Endothelial cell of umbilical vein (primary cell): ENCODE results near the gene PRLR. TPM values are rescaled to one million over a fixed set of nuclear protein-coding genes. Genes with fewer than 3 reads are reported as not detected.

Source experiments
- BruUV-seq: library from RNA; stranded (reverse); fragments of 400-500 nt; replicated peaks from 2 replicates; lab custom pipeline; 2021; lab: Mats Ljungman, UMichigan
- CTCF ChIA-PET: fragments of 300-600, 350-600 bp; sonication (Branson Sonifier 250); formaldehyde crosslinking; loops from one replicate; lab custom pipeline; 2021; ENCODE audit warnings: antibody characterized with exemption, inconsistent platforms; lab: Charles Lee
- POLR2A ChIA-PET: fragments of 300-600, 350-600 bp; sonication (Branson Sonifier 250); formaldehyde crosslinking; loops from one replicate; lab custom pipeline; 2021; ENCODE audit warnings: antibody characterized with exemption, inconsistent platforms; lab: Charles Lee
- DNase-seq: peaks from one replicate; pipeline ENCODE4 v3.0.0-alpha.2; 2011; ENCODE audit warnings: low read depth, low spot score
- FAIRE-seq: peaks from 2 replicates; lab custom pipeline; 2011; peaks lifted over from hg19 to GRCh38; lab: Jason Lieb, UNC
- H2AFZ ChIP-seq: 2 replicates; pipeline ENCODE4 v1.6.0; 2012; ENCODE audit warnings: low read depth, low read length, control low read depth, inconsistent platforms
- H3K27ac ChIP-seq: 2 replicates; pipeline ENCODE4 v1.5.1; 2011; ENCODE audit warnings: low read depth, mild to moderate bottlenecking, control low read depth, low read length, moderate library complexity; ENCODE audit not compliant: insufficient read depth
- H3K27me3 ChIP-seq, 2 experiments: 2 replicates each; pipeline versions ENCODE4 v1.6.0 to v1.6.1; 2011; ENCODE audit warnings: low read length in 2 of 2, mixed read lengths in 1 of 2; ENCODE audit not compliant: control insufficient read depth in 2 of 2, insufficient read depth in 2 of 2
- H3K36me3 ChIP-seq, 2 experiments: 2 replicates in 1 of 2; 3 replicates in 1 of 2; pipeline ENCODE4 v1.5.1; 2011; ENCODE audit warnings: low read length in 2 of 2, mild to moderate bottlenecking in 1 of 2, moderate library complexity in 1 of 2; ENCODE audit not compliant: control insufficient read depth in 2 of 2, insufficient read depth in 2 of 2; ENCODE audit errors: extremely low read depth in 1 of 2
- H3K4me1 ChIP-seq: 3 replicates; pipeline ENCODE4 v1.5.1; 2011; ENCODE audit warnings: mild to moderate bottlenecking, low read length; ENCODE audit not compliant: control insufficient read depth, insufficient read depth; ENCODE audit errors: extremely low read depth
- H3K4me2 ChIP-seq: 2 replicates; pipeline ENCODE4 v1.6.1; 2011; ENCODE audit warnings: low read length, control low read depth, mixed read lengths; ENCODE audit not compliant: insufficient read depth
- H3K4me3 ChIP-seq, 3 experiments: fragments of 200-600 bp in 1 of 3; sonication (generic), shearing (Covaris generic) in 1 of 3; replicated peaks in 1 of 3; 2 replicates each; pipeline ENCODE4 v1.5.1; 2011 to 2016; ENCODE audit warnings: control low read depth in 3 of 3, low read length in 3 of 3, mild to moderate bottlenecking in 2 of 3, inconsistent platforms in 1 of 3, low read depth in 1 of 3, moderate library complexity in 1 of 3; ENCODE audit not compliant: insufficient read depth in 1 of 3
- H3K79me2 ChIP-seq: 2 replicates; pipeline ENCODE4 v1.6.0; 2012; ENCODE audit warnings: low read length, inconsistent platforms; ENCODE audit not compliant: control insufficient read depth, insufficient read depth
- H3K9ac ChIP-seq: replicated peaks from 2 replicates; pipeline ENCODE3; 2011; ENCODE audit warnings: low read length, control low read depth; ENCODE audit not compliant: insufficient read depth; ENCODE audit errors: extremely low read depth
- H3K9me1 ChIP-seq: replicated peaks from 3 replicates; pipeline ENCODE4 v1.6.0; 2011; ENCODE audit warnings: mild to moderate bottlenecking, low read length; ENCODE audit not compliant: control insufficient read depth, insufficient read depth; ENCODE audit errors: extremely low read depth
- H3K9me3 ChIP-seq: replicated peaks from 2 replicates; pipeline ENCODE4 v1.5.1; 2012; ENCODE audit warnings: low read length, inconsistent platforms; ENCODE audit not compliant: control insufficient read depth, insufficient read depth
- H4K20me1 ChIP-seq: replicated peaks from 2 replicates; pipeline ENCODE3; 2011; ENCODE audit warnings: mild to moderate bottlenecking, low read length; ENCODE audit not compliant: control insufficient read depth, insufficient read depth; ENCODE audit errors: extremely low read depth
- CTCF ChIP-seq, 2 donors: IDR thresholded peaks; 1 replicate in 1 of 2; 2 replicates in 1 of 2; pipeline ENCODE4 v1.5.1; 2011; ENCODE audit warnings: low read length in 2 of 2, mild to moderate bottlenecking in 2 of 2, moderate library complexity in 2 of 2, control low read depth in 1 of 2, inconsistent platforms in 1 of 2, low read depth in 1 of 2; ENCODE audit not compliant: insufficient read depth in 1 of 2; ENCODE audit errors: extremely low read depth in 1 of 2
- EZH2 ChIP-seq: IDR thresholded peaks from 2 replicates; pipeline ENCODE4 v1.6.1; 2012; ENCODE audit warnings: borderline replicate concordance, low read depth, mild to moderate bottlenecking, moderate library complexity, low read length, inconsistent platforms; ENCODE audit not compliant: severe bottlenecking
- FOS ChIP-seq: IDR thresholded peaks from 2 replicates; pipeline ENCODE4 v1.6.1; 2011; ENCODE audit warnings: mild to moderate bottlenecking, low read length, moderate library complexity, borderline replicate concordance; ENCODE audit not compliant: insufficient read depth
- GATA2 ChIP-seq: IDR thresholded peaks from 2 replicates; pipeline ENCODE4 v1.7.0; 2011; ENCODE audit warnings: low read depth, mild to moderate bottlenecking, moderate library complexity, mixed read lengths, low read length; ENCODE audit not compliant: insufficient read length, insufficient read depth
- JUN ChIP-seq: IDR thresholded peaks from 2 replicates; pipeline ENCODE4 v1.6.1; 2011; ENCODE audit warnings: borderline replicate concordance, low read depth; ENCODE audit not compliant: insufficient read length, insufficient read depth
- MAX ChIP-seq: IDR thresholded peaks from 2 replicates; pipeline ENCODE4 v1.6.1; 2011; ENCODE audit not compliant: insufficient read depth, insufficient read length
- MYC ChIP-seq: IDR thresholded peaks from one replicate; pipeline ENCODE4 v1.6.1; 2011; ENCODE audit warnings: mild to moderate bottlenecking, low read depth, low read length
- POLR2A ChIP-seq: IDR thresholded peaks from 2 replicates; pipeline ENCODE4 v1.6.1; 2012; ENCODE audit warnings: low read depth, mild to moderate bottlenecking, control low read depth, low read length
- POLR2AphosphoS5 ChIP-seq: IDR thresholded peaks from 2 replicates; pipeline ENCODE4 v1.6.1; 2012; ENCODE audit warnings: low read depth, mild to moderate bottlenecking, control low read depth, low read length, moderate library complexity; ENCODE audit not compliant: insufficient read depth
- dilution Hi-C: fragments of 300-500 bp; cut with MboI; formaldehyde crosslinking; loops from one replicate; pipeline ENCODE4 v1.15.0; 2019; ENCODE audit warnings: low sequenced_read_pairs; ENCODE audit not compliant: extremely low pct_ligation_motif_present
- intact Hi-C: fragments of 100-400 bp; cut with micrococcal nuclease; formaldehyde crosslinking; loops from one replicate; pipeline ENCODE4 v1.10.0; 2022
- polyA plus RNA-seq, 4 experiments: library from polyadenylated mRNA; depleted of rRNA in 3 of 4; stranded (reverse) in 3 of 4; unstranded in 1 of 4; fragments of >200 nt; gene quantifications; 2 replicates each; pipeline versions ENCODE4 v1.2.1 to v1.2.3, GENCODE V29; 2011 to 2012; ENCODE audit warnings: missing spikeins in 1 of 4
- total RNA-seq: library from RNA; stranded (reverse); gene quantifications from 2 replicates; pipeline ENCODE4 v1.2.3, GENCODE V29; 2021

The PRLR gene
- total and polyA plus RNA-seq, 2 donors (not counting 3 experiments of a cell fraction or from before 2014, with no cell fraction given) = not detected

DNA sequence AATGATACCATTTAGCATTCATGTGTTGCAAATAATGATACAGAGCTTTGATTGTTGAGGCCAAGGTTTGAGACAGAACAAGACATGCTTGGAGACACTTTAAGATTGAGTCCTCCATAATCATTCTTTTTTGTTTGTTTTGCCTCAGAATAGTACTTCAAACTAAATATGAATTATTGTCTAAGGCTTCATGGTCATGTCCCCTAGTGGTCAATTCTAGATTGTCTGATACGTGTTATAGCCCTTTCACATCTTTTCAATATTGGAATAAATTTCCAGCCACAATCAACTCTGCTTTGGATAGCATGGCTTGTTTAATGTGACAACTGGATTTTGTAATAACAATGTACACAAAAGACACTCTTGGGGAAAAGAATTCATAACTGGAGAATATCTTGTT, 64.2 kb downstream of the PRLR start:
- Histone ChIP-seq H3K36me3 (no peaks in the 10 kb centered on the region), H3K4me3 (no peak overlapping the region), H3K4me1 (no peaks in the 10 kb centered on the region), H4K20me1 (no peaks in the 10 kb centered on the region), H2AFZ (no peak overlapping the region), H3K9me1 (no peaks in the 10 kb centered on the region), H3K27ac (no peak overlapping the region), H3K9ac (no peak overlapping the region), H3K9me3 (no peaks in the 10 kb centered on the region), H3K27me3 (no peaks in the 10 kb centered on the region), H3K4me2 (no peak overlapping the region), H3K79me2 (no peaks in the 10 kb centered on the region)
- TF ChIP-seq FOS (no peak), GATA2 (no peak), EZH2 (no peak), MAX (no peak), POLR2A (no peak), POLR2AphosphoS5 (no peak), MYC (no peak), JUN (no peak), CTCF (IDR thresholded peaks at IDR 0.05; ENCODE audit: extremely low read depth in 1 of 2, insufficient read depth in 1 of 2, low read depth in 1 of 2, low read length in 2 of 2) (no peak)
- CTCF ChIA-PET = no interaction called here
- dilution Hi-C loops (no loop called here), intact Hi-C loops (no loop called here)
- FAIRE-seq = no peak
- POLR2A ChIA-PET = no interaction called here
- no peak for DNase-seq
- no TSS peak for BruUV-seq
